Fibroblast of skin of right quadriceps (primary cell): ENCODE measurements around the gene PSMB11.

Experiments used
- DNase-seq: peaks from one replicate; pipeline ENCODE4 v3.0.0-alpha.2; 2013

The PSMB11 gene

GRCh38 chr14:23044840-23045239 is 2.8 kb downstream of the PSMB11 start:
- no peak for DNase-seq

- DNase-seq = no peak
Measured at GRCh38 chr14:23045419-23046357, 3.7 kb downstream of the PSMB11 start.

- DNase-seq = no peak
Measured at GRCh38 chr14:23047034-23047634, 5.1 kb downstream of the PSMB11 start.

- DNase-seq = no peak
Measured at GRCh38 chr14:23047751-23048693, 6.0 kb downstream of the PSMB11 start.

GRCh38 chr14:23049011-23049410 is 7.0 kb downstream of the PSMB11 start:
- no peak for DNase-seq

- DNase-seq = no peak
Measured at GRCh38 chr14:23051141-23052057, 9.4 kb downstream of the PSMB11 start.

- DNase-seq = no peak
Measured at GRCh38 chr14:23052182-23052623, 10.2 kb downstream of the PSMB11 start.

GRCh38 chr14:23052671-23053070 is 10.7 kb downstream of the PSMB11 start:
- DNase-seq = no peak

GRCh38 chr14:23053426-23053825 is 11.4 kb downstream of the PSMB11 start:
- no peak for DNase-seq

- DNase-seq = no peak
Measured at GRCh38 chr14:23054000-23054811, 12.2 kb downstream of the PSMB11 start.

- no peak for DNase-seq
Measured at GRCh38 chr14:23055147-23055550, 13.1 kb downstream of the PSMB11 start.

GRCh38 chr14:23055621-23056144 is 13.7 kb downstream of the PSMB11 start:
- no peak for DNase-seq

- DNase-seq = peak; percentile 63
Measured at GRCh38 chr14:23056145-23056955, 14.3 kb downstream of the PSMB11 start.

GRCh38 chr14:23056956-23057756 is 15.1 kb downstream of the PSMB11 start, which contains the start of gene CDH24:
Gene CDH24, minus strand, starts transcription at chr14:23057520. Its CDS starts 1,787 bp downstream, at chr14:23055733.
- DNase-seq = peak; percentile 64

- DNase-seq = peak; percentile 80
Measured at GRCh38 chr14:23057757-23058653, 16.0 kb downstream of the PSMB11 start.

GRCh38 chr14:23058654-23059504 is 16.9 kb downstream of the PSMB11 start:
- DNase-seq = no peak
